Limb (tissue), 2 donors: Measurements from ENCODE around the gene STMN3.
"Not testable (repeated sequence)": the region's sequence is repeated elsewhere in the genome, so short reads cannot be mapped to it uniquely, and the experiment has no call there.

Experiments used
- DNase-seq, 2 donors: peaks; one replicate each; pipeline ENCODE4 v3.0.0-alpha.2; 2016; ENCODE audit errors: extremely low spot score in 2 of 2

Gene STMN3

DNA sequence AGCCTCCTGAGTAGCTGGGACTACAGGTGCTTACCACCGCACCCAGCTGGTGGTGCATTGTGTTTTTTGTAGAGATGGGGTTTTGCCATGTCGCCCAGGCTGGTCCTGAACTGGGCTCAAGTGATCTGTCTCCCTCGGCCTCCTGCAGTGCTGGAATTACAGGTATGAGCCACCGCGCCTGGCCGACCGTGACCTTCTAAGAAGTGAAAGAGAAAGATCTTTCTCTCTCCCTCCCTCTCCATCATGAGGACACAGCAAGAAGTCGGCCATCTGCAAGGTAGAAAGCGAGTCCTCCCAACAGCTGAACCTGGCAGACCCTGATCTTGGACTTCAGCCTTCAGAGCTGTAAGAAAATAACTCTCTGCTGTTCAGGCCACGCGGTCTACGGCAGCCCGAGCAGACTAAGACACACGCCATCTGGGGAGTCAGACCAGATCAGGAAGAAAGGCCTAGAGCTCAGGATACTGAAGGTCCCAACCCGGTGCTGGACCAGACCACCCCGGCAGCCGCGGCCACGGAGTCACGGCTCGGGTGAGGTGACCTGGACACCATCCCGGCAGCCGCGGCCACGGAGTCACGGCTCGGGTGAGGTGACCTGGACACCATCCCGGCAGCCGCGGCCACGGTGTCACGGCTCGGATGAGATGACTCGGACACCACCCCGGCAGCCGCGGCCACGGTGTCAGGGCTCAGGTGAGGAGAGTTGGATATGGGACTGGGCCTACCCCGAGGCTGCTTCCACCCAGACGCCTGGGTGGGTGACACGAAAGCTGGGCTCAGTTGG lies 35.9 kb downstream of the STMN3 start:
- DNase-seq, result no peak

DNA sequence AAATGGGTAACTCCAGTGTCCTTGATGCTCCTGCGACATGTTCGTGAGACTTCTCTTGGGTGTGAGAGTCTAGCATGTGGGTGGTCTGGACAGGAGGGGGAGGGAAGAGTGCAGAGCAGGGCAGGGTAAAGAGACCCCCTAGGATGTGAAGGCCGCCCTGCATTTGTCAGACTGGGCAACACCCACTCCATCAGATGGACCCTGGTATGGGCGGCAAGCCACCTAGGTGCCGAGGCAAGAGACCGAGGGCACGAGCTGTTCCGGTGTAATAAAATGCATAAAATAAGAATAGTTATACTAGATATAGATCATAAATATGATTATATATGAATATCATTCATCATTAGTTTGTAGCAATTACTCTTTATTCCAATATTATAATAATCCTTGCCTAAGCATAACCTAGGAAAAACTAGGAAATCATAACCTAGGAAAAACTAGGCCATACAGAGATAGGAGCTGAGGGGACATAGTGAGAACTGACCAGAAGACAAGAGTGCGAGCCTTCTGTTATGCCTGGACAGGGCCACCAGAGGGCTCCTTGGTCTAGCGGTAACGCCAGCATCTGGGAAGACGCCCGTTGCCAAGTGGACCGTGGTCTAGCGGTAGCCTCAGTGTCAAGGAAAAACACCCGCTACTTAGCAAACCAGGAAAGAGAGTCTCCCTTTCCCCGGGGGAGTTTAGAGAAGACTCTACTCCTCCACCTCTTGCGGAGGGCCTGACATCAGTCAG lies 39.2 kb downstream of the STMN3 start:
- DNase-seq, result not testable (repeated sequence)

DNA sequence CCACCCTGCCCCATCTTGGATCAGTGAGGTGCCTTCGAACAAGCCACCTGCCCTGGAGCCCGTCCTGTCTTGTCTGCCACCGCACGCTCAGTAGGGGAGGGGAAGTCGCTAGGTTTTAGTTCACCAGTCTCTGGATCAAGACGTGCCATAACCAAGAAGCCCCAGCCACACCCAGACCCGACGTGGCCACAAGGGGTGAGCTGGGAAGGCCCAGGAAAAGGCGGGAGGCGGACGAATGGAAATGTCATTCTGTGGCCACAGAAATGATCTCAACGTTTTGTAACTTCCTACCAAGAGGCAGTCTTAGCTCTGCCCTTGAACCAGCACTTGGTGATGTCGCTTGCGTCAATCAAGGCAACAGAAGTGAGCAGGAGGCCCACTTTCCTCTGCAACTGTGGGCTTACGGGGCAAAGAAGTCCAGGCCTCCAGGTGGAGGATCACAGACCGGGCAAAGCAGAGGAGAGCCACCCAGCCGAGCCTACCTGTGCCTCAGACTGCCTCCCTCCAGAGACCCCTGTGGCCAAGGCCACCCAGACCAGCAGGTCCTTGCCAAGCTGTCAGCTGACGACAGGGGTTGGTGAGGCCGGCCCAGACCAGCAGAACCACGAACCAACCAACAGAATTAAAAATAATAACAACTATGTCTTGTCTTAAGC lies 40.8 kb downstream of the STMN3 start:
- no peak for DNase-seq

GRCh38 chr20:63611646-63612045 lies 41.6 kb downstream of the STMN3 start:
- no peak for DNase-seq

DNA sequence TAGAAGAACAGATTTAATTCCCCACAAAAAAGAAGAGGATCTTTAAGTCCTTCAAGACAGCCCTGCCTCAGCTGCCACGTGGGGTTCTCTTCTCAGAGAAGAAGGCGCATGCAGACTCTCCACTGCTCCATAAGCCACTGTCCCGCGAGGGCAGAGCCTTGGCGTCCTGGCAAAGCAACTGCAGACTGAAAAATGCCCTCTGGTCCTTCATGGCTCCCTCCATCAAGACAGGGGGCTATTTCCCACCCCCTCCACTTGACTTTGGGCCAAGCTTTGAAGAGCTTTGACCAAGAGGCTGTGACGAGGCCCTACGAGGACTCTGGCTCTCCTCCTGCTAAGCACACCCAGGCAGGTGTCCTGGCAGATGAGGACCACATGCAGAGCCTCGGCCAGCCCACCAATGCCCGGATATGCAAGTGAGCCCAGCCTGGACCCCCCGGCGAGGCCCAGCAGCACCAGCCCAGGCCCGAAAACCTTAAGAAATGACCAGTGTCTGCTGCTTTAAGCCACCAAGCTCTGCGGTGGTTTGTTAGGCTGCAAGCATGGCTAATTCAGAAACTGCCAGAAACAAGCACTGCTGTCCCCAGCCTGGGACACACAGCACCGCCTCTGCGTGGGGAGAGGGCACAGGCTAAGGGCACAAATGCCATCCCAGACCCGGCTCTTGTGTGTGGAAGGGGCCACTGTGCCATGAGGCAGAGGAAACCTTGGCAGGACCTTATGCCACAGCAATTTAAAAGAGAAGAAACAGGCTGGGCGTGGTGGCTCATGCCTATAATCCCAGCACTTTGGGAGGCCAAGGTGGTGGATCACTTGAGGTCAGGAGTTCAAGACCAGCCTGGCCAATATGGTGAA lies 42.4 kb downstream of the STMN3 start:
- no peak for DNase-seq

DNA sequence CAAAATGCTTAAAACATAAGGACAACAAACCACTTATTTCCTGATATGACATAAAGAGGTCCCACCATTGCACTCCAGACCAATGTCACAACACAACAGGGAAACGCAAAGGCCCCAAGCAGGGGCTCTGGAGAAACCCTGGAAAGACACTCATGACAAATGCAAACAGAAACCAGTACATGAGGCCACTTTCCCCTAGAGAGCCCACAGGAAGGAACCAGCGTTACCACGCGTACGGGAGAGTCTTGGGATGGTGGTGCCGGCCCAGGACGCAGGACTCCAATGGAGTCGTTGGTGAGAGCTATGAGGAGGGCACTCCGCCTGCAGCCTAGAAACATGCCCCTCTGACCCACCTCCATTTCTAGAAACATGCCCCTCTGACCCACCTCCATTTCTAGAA lies 46.5 kb downstream of the STMN3 start:
- DNase-seq, result no peak

DNA sequence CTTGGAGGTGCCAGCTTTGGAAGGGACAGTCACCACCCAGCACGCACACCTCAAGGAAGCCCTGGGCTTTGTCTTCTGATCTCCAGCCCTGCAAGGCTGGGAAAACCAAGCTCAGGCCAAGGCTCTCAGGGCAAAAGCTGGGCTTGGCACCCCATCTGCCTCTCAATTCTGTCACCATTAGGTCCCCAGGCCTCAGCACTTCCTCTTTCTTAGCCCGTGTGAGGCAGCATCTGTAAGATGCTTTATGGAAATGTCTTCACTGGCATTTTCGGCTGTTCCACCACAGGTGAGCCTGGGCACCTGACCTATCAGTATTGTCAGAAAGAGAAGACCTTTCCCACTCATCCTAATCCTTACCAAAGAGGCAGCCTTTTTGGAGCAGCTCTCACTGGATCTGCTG lies 50.9 kb downstream of the STMN3 start:
- DNase-seq, result no peak

GRCh38 chr20:63601679-63602078 lies 51.5 kb downstream of the STMN3 start:
- not testable (repeated sequence) for DNase-seq

DNA sequence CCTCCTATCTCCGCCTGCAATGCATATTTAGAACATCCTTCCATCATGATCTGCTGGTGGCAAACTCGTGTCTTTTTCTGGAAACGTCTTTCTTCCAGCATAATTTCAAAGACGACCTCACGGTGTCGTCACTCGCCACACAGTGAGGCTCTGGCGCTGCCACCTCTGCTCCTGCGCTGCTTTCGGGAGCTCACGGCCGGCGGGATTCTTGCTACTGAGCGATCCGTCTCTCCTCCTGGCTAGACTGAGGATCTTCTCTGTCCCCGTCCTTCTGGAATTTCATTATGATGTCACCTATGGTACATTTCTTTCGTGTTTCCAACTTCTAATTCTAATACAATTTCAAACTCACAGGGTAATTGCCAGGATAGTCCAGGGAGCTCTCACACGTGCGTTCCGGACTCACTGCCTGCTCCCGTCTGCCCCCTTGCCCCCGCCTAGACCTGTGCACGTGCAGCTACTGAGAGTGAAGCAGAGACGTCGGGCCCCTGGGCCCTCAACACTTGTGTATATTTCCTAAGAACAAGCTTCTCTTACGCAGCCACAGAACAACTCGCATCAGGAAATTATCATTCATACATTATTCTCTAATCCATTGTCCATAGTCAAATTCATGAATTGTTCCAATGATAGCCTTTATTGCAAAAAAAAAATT lies 53.7 kb downstream of the STMN3 start:
- DNase-seq, result no peak

GRCh38 chr20:63598479-63599395 lies 54.5 kb downstream of the STMN3 start:
- no peak for DNase-seq

GRCh38 chr20:63597651-63598478 lies 55.4 kb downstream of the STMN3 start:
- no peak for DNase-seq

DNA sequence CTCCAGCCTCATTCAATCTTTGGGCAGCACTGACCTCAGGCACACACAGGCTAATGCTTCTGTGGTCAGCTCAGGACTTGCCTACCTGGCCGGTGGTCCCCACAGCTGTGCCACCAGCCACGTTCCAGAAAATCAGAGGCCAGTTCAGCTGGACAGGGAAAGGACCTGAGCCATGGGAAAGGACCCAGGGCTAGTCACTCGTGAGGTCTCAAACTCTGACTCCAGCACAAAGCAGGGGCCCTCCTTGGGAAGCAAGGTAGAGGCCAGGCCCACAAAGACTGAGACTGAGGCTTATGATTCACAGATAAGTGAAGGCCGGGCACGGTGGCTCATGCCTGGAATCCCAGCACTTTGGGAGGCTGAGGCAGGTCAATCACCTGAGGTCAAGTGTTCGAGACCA lies 56.8 kb downstream of the STMN3 start:
- no peak for DNase-seq

DNA sequence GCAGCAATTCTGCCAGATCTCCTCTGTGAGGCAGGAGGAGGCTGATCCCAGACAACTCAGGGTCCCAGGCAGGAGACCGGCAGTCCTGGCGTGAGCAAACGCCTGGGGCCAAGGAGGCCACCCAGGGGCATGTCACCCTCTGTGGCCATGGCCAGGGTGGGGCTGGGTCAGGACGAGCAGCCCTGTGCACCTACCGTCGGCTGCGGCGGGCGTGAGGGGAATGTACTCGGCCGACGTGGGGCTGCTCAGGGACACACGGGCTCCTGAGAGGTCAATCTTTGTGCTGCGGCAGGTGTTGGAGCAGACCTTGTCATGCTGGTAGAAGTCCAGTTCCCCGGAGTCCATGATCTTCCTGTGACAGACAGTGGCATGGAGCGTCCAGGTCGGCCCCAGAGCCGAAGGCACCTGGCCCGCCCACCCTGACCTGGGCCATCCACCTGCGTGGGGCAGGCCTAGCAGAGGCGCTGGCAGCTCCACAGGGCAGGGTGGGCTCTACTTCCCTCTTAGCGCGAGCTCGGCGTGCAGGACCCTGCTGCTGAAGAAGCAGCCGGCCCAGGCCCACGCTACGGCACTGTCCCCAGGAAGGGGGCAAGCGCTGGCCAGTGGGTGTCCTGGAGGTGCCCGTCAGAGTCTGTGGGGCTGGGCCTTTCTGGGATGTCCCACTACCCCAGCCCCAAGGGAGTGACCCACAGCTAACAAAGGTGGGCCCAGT lies 57.7 kb downstream of the STMN3 start:
- DNase-seq, result no peak

DNA sequence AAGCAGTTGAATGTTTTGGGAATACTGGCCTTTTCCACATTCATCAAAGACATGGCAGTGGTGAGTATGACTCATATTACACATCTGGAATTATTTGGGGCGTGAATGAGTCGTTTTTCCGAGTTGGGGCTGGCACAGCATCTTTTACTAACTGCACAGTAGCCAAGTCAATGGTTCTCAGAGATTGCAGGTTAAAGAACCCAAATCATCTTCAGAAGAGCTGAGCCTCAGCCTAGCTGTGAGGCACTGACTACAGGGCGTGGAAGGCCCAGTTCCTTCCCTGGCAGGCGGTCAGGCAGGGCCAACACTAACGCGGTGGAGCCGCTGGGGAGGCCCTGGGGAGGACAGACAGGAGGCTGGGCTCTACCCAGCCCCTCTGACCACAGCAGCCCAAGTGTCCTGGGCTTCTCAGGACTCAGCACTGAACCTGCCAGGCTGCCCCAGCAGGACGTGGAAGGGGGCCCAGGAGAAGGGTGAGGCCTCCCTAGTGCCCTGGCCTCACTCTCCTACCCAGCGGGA lies 59.1 kb downstream of the STMN3 start:
- DNase-seq, result no peak

DNA sequence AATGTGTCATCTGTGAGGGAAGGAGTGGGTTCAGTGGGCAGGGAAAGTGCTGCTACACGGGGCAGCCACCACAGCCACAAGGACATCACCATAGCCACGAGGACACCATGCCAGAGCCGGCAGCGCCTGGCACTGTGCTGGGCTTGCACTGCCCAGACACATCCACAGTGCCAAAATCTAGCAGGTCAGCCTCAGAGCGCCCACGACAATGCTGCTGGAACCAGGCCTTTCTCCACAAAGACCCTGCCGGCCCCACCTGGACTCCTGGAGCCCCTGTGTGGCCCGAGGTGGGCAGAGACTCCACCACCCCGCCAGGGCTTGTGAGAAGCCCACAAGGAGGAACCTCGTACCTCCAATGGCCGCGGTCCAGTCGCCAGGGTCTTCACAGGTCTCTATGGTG lies 60.6 kb downstream of the STMN3 start:
- DNase-seq, result no peak

DNA sequence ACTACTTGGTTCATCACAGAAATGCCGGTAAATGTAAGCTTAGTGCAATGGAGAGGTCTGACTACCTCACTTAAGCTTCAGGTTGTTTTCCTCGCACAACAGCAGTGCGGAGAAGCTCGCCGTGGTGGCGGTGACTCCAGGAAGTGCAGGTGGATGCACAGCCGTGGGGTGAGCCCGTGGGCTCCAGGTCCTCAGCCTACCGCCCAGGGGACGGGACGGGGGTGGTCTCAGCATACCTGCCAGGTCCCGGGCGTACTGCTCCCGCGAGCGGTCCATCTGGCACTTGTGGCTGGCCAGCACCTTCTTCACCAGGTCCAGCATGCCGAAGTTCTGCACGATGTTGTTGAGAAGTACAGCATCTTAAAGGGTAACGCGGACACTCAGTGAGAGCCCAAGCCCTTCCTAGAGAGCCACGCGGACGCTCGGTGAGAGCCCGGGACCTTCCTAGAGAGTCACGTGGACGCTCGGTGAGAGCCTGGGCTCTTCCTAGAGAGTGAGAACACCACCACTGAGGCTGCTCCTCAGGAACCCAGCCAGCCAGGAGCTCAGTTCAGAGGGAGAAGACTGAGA lies 61.4 kb downstream of the STMN3 start:
- no peak for DNase-seq

DNA sequence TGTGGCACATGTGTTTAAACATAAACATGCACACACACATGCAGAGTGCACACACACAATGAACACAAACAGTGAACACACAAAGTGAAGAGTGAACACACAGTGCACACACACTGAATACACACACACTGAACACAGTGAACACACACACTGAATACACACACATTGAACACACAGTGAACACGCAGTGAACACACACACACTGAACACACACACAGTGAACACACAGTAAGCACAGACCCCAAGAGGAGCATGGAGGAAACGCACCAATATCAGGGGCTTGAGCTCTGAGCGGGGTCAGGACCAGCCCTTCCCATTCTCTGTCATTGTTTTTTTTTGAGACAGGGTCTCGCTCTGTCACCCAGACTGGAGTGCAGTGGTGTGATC lies 62.1 kb downstream of the STMN3 start:
- DNase-seq, result no peak
